Measurements from ENCODE around the gene ESRRB.
A peak's percentile ranks its signal among the peaks of the same experiment; 100 is the strongest.
"Not testable (repeated sequence)": the region's sequence is repeated elsewhere in the genome, so short reads cannot be mapped to it uniquely, and the experiment has no call there.

Gene ESRRB

DNA sequence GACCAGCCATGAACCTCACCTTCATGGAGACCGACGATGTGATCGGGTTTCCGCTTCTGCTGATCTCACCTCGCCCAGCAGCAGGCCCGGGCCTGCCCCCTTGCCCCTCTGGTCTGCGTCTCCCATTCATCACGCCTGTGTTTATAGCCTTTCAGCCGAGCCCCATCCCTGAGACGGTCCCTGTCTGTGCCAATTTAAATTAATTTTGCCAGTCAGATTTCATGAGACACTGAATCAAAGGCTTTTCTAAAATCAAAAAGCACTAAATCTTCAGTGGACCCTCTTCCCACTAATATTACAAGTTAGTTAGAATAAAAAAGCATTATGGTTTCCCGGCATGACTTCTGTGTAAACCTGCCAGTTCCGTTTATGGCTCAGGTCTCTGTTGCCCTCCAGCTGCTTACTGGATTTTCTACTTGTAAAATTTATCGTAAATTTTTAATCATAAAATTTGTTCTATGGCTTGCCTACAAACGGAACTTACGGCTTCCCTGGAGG, 155.9 kb downstream of the ESRRB start:
- WGBS (ENCODE audit: insufficient coverage), result 95% methylated on average over 14 of the region's 15 CpGs
- Histone ChIP-seq H3K4me1 (ENCODE audit: control extremely low read depth in 1 of 4, control insufficient read depth in 4 of 4, insufficient read depth in 4 of 4, low read length in 3 of 4) (no peaks in the 10 kb centered on the region), H3K9me3 (ENCODE audit: control extremely low read depth in 1 of 5, control insufficient read depth in 4 of 5, insufficient read depth in 2 of 5, low read depth in 1 of 5, low read length in 4 of 5) (no peaks in the 10 kb centered on the region), H3K27ac (ENCODE audit: insufficient read depth in 1 of 2, low read depth in 1 of 2, low read length in 2 of 2, poor library complexity in 1 of 2, severe bottlenecking in 2 of 2) (no peak overlapping the region), H3K27me3 (replicated peaks in 2 of 5; ENCODE audit: control insufficient read depth in 4 of 5, insufficient read depth in 5 of 5, low read length in 4 of 5) (no peaks in the 10 kb centered on the region), H3K4me3 (ENCODE audit: control insufficient read depth in 1 of 7, extremely low read depth in 1 of 7, insufficient read depth in 4 of 7, low read depth in 2 of 7, low read length in 6 of 7) (no peak overlapping the region), H3K36me3 (ENCODE audit: control insufficient read depth in 4 of 4, insufficient read depth in 4 of 4, low read length in 3 of 4) (no peaks in the 10 kb centered on the region)
- POLR2A ChIA-PET, result no interaction called here
- no peak for DNase-seq
- CTCF ChIA-PET, result no interaction called here

DNA sequence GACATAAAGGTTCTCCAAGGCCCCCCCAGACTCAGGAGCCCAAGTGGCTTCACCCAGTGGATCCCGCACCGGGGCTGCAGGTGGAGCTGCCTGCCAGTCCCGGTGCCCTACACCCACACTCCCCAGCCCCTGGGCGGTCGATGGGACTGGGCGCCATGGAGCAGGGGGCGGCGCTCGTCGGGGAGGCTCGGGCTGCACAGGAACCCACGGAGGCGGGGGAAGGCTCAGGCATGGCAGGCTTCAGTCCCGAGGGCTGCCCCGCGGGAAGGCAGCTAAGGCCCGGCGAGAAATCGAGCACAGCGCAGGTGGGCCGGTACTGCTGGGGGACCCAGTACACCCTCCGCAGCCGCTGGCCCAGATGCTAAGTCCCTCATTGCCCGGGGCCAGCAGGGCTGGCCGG, 160.7 kb downstream of the ESRRB start:
- H3K4me1 ChIP-seq (ENCODE audit: control extremely low read depth in 1 of 4, control insufficient read depth in 4 of 4, insufficient read depth in 4 of 4, low read length in 3 of 4); H3K36me3 ChIP-seq (ENCODE audit: control insufficient read depth in 4 of 4, insufficient read depth in 4 of 4, low read length in 3 of 4); POLR2A ChIA-PET; H3K4me3 ChIP-seq (ENCODE audit: control insufficient read depth in 1 of 7, extremely low read depth in 1 of 7, insufficient read depth in 4 of 7, low read depth in 2 of 7, low read length in 6 of 7); H3K9me3 ChIP-seq (ENCODE audit: control extremely low read depth in 1 of 5, control insufficient read depth in 4 of 5, insufficient read depth in 2 of 5, low read depth in 1 of 5, low read length in 4 of 5); H3K27ac ChIP-seq (ENCODE audit: insufficient read depth in 1 of 2, low read depth in 1 of 2, low read length in 2 of 2, poor library complexity in 1 of 2, severe bottlenecking in 2 of 2); CTCF ChIA-PET; DNase-seq: not testable (repeated sequence)
- WGBS (ENCODE audit: insufficient coverage), result 98% methylated on average over 13 of the region's 25 CpGs
- H3K27me3 ChIP-seq (replicated peaks in 2 of 5; ENCODE audit: control insufficient read depth in 4 of 5, insufficient read depth in 5 of 5, low read length in 4 of 5), result peaks cover 0 to 12% (median 2%) of the 10 kb centered on the region in 5 experiments

DNA sequence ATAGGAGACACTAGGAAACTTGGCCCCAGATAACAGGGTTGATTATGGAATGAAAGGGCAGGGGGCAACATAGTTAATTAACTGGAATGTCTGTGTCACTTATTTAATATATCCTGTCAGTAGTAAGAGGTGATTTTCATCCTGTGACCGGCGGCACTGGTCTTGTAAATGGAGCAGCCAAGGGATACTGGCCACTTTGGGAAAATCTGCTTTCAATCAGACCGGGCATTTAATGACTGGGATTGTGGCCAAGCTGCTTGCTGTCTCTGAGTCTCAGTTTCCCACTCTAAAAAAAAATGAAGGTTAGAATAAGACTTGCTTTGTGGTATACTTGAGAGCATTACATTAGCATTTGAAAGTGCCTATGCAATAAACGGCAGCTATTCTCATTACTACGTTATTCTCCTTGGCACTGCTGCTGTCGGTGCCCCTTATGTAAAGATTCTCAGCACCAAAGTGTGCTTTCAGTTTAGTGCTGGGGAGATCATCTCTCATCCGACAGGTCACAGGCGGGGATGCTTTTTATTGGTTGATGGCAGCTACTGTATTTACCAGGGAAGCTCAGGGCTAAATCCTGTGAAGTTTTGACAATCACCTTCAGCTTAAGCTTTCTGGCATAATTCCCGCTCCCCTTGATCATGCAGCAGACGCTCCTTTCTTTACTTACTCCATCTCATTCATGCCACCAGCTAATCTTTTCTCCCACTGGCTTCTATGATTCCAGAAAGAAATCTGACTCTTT, 162.1 kb downstream of the ESRRB start:
- no peak for DNase-seq
- no peak overlapping the region for H3K4me3 ChIP-seq (ENCODE audit: control insufficient read depth in 1 of 7, extremely low read depth in 1 of 7, insufficient read depth in 4 of 7, low read depth in 2 of 7, low read length in 6 of 7)
- H3K36me3 ChIP-seq (ENCODE audit: control insufficient read depth in 4 of 4, insufficient read depth in 4 of 4, low read length in 3 of 4), result no peaks in the 10 kb centered on the region
- H3K4me1 ChIP-seq (ENCODE audit: control extremely low read depth in 1 of 4, control insufficient read depth in 4 of 4, insufficient read depth in 4 of 4, low read length in 3 of 4), result no peaks in the 10 kb centered on the region
- peaks cover 2 to 15% (median 2%) of the 10 kb centered on the region in 5 experiments for H3K27me3 ChIP-seq (replicated peaks in 2 of 5; ENCODE audit: control insufficient read depth in 4 of 5, insufficient read depth in 5 of 5, low read length in 4 of 5)
- H3K27ac ChIP-seq (ENCODE audit: insufficient read depth in 1 of 2, low read depth in 1 of 2, low read length in 2 of 2, poor library complexity in 1 of 2, severe bottlenecking in 2 of 2), result no peak overlapping the region
- POLR2A ChIA-PET, result no interaction called here
- CTCF ChIA-PET, result interaction anchor here (1.0 kb wide), 1 partner anchor 18 kb away, joined by 3 read pairs; no protein-coding TSS in a partner anchor
- 92% methylated on average over 7 of the region's 10 CpGs for WGBS (ENCODE audit: insufficient coverage)
- H3K9me3 ChIP-seq (ENCODE audit: control extremely low read depth in 1 of 5, control insufficient read depth in 4 of 5, insufficient read depth in 2 of 5, low read depth in 1 of 5, low read length in 4 of 5), result no peaks in the 10 kb centered on the region

DNA sequence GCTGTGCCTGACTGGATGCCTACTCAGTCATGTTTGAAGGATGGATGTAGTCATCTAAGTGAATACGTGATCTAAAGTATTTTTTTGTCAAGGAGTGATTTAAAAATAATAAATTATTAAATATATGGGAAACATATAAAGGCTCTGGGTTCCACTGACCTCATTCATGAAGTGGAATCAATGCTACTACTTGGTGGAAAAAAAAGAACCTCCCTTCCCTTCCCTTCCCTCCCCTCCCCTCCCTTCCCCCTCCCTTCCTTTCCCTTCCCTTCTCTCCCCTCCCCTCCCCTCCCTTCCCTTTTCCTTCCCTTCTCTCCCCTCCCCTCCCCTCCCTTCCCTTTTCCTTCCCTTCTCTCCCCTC, 162.7 kb downstream of the ESRRB start:
- Histone ChIP-seq H3K9me3 (ENCODE audit: control extremely low read depth in 1 of 5, control insufficient read depth in 4 of 5, insufficient read depth in 2 of 5, low read depth in 1 of 5, low read length in 4 of 5) (no peaks in the 10 kb centered on the region), H3K27ac (ENCODE audit: insufficient read depth in 1 of 2, low read depth in 1 of 2, low read length in 2 of 2, poor library complexity in 1 of 2, severe bottlenecking in 2 of 2) (no peak overlapping the region), H3K4me1 (ENCODE audit: control extremely low read depth in 1 of 4, control insufficient read depth in 4 of 4, insufficient read depth in 4 of 4, low read length in 3 of 4) (no peaks in the 10 kb centered on the region), H3K4me3 (ENCODE audit: control insufficient read depth in 1 of 7, extremely low read depth in 1 of 7, insufficient read depth in 4 of 7, low read depth in 2 of 7, low read length in 6 of 7) (no peak overlapping the region), H3K27me3 (replicated peaks in 2 of 5; ENCODE audit: control insufficient read depth in 4 of 5, insufficient read depth in 5 of 5, low read length in 4 of 5) (peaks cover 2 to 17% (median 2%) of the 10 kb centered on the region in 5 experiments), H3K36me3 (ENCODE audit: control insufficient read depth in 4 of 4, insufficient read depth in 4 of 4, low read length in 3 of 4) (no peaks in the 10 kb centered on the region)
- POLR2A ChIA-PET, result no interaction called here
- whole genome bisulfite sequencing (ENCODE audit: insufficient coverage), result no CpG with 5 or more reads among the region's 1 CpG
- CTCF ChIA-PET, result interaction anchor here (1.0 kb wide), 1 partner anchor 17 kb away, joined by 3 read pairs; no protein-coding TSS in a partner anchor
- DNase-seq, result no peak

DNA sequence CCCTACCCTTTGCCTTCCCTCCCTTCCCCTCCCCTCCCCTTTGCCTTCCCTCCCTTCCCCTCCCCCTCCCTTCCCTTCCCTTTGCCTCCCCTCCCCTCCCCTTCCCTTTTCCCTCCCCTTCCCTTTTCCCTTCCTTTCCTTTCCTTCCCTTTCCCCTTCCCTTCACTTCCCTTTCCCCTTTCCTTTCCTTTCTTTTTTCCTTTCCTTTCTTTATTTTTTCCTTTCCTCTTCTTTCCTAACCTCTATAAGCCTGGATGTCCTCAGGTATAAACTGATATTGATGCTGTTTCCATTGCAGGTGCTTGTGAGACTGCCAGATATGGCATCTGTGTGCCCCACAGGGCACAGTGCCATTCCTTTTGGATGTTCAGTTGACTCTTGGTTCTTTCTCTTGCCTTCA, 163.2 kb downstream of the ESRRB start:
- ChIA-PET POLR2A (no interaction called here), CTCF (no interaction called here)
- Histone ChIP-seq H3K27me3 (replicated peaks in 2 of 5; ENCODE audit: control insufficient read depth in 4 of 5, insufficient read depth in 5 of 5, low read length in 4 of 5) (peaks cover 2 to 17% (median 2%) of the 10 kb centered on the region in 5 experiments), H3K4me3 (ENCODE audit: control insufficient read depth in 1 of 7, extremely low read depth in 1 of 7, insufficient read depth in 4 of 7, low read depth in 2 of 7, low read length in 6 of 7) (no peak overlapping the region), H3K9me3 (ENCODE audit: control extremely low read depth in 1 of 5, control insufficient read depth in 4 of 5, insufficient read depth in 2 of 5, low read depth in 1 of 5, low read length in 4 of 5) (no peaks in the 10 kb centered on the region), H3K36me3 (ENCODE audit: control insufficient read depth in 4 of 4, insufficient read depth in 4 of 4, low read length in 3 of 4) (no peaks in the 10 kb centered on the region), H3K4me1 (ENCODE audit: control extremely low read depth in 1 of 4, control insufficient read depth in 4 of 4, insufficient read depth in 4 of 4, low read length in 3 of 4) (no peaks in the 10 kb centered on the region), H3K27ac (ENCODE audit: insufficient read depth in 1 of 2, low read depth in 1 of 2, low read length in 2 of 2, poor library complexity in 1 of 2, severe bottlenecking in 2 of 2) (no peak overlapping the region)
- no peak for DNase-seq

DNA sequence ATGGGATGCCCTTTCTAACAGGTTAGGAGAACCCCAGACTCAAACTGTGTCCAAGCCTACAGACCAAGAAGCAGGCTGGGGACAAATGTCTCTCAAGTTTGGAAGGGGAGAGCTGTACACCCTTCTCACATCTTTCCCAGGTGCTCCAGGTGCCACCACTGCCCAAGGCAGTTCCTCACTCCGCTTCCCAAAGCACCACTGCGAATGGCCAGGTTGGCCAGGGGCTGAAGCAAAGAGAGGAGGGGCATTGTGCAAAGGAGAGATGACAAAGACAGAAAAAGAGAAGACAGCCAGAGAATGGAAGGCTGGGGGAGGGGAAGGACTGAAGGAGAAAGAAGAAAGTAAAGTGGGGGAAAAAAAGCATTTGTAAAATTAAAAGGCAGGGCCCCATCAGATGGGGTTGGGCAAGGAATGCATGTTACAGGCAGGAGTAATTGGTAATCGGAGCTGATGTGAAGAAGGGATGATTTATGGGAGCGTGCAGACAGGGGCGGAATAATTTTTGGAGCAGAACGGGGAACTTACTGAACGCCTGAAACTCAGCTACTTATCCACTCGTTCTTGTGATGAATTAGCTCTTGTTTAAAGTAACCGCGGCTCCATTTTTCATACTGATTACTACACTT, 165.8 kb downstream of the ESRRB start:
- Histone ChIP-seq H3K27ac (ENCODE audit: insufficient read depth in 1 of 2, low read depth in 1 of 2, low read length in 2 of 2, poor library complexity in 1 of 2, severe bottlenecking in 2 of 2) (no peak overlapping the region), H3K4me1 (ENCODE audit: control extremely low read depth in 1 of 4, control insufficient read depth in 4 of 4, insufficient read depth in 4 of 4, low read length in 3 of 4) (no peaks in the 10 kb centered on the region), H3K27me3 (replicated peaks in 2 of 5; ENCODE audit: control insufficient read depth in 4 of 5, insufficient read depth in 5 of 5, low read length in 4 of 5) (peaks cover 2 to 17% (median 2%) of the 10 kb centered on the region in 5 experiments), H3K36me3 (ENCODE audit: control insufficient read depth in 4 of 4, insufficient read depth in 4 of 4, low read length in 3 of 4) (no peaks in the 10 kb centered on the region), H3K9me3 (ENCODE audit: control extremely low read depth in 1 of 5, control insufficient read depth in 4 of 5, insufficient read depth in 2 of 5, low read depth in 1 of 5, low read length in 4 of 5) (no peaks in the 10 kb centered on the region), H3K4me3 (ENCODE audit: control insufficient read depth in 1 of 7, extremely low read depth in 1 of 7, insufficient read depth in 4 of 7, low read depth in 2 of 7, low read length in 6 of 7) (no peak overlapping the region)
- ChIA-PET CTCF (no interaction called here), POLR2A (no interaction called here)
- 34% methylated on average over 5 of the region's 10 CpGs for WGBS (ENCODE audit: insufficient coverage)
- DNase-seq, result no peak

DNA sequence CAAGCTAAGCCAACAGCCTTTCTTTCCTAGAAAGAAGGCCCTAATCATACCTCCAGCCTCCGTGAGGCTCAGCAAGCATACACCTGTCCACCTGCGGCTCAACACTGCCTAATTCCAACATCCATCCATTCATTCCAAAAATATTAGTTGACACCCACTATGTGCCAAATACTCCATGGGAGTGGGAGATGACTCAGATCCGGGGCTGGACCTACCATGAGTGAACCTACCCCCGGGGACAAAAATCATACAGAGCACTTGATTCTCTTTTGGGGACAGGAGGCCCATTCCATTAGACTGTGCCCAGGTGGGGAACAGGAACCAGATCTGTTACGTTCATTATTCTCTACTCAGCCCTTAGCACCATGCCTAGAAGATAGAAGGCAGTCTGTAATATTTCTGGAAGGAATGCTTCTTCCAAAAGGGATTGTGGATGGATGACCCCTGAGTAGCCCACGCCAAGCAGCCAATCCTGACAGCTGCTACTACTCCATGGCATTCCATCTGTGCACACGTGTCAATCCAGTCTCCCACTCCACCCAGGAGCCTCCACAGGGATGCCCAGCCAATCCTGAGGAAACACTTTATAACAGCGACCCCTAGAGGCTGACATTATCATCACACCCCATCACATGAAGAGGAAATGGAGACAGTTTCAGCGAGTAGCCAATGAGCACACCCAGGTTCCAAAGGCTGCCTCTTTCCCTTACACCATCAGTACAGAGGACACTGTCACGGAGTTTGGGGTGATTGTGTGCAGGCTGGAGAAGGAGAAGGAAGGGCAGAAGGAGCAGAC, 170.7 kb downstream of the ESRRB start:
- 83% methylated on average over 6 of the region's 10 CpGs for WGBS (ENCODE audit: insufficient coverage)
- Histone ChIP-seq H3K4me1 (ENCODE audit: control extremely low read depth in 1 of 4, control insufficient read depth in 4 of 4, insufficient read depth in 4 of 4, low read length in 3 of 4) (no peaks in the 10 kb centered on the region), H3K9me3 (ENCODE audit: control extremely low read depth in 1 of 5, control insufficient read depth in 4 of 5, insufficient read depth in 2 of 5, low read depth in 1 of 5, low read length in 4 of 5) (no peaks in the 10 kb centered on the region), H3K36me3 (ENCODE audit: control insufficient read depth in 4 of 4, insufficient read depth in 4 of 4, low read length in 3 of 4) (no peaks in the 10 kb centered on the region), H3K27ac (ENCODE audit: insufficient read depth in 1 of 2, low read depth in 1 of 2, low read length in 2 of 2, poor library complexity in 1 of 2, severe bottlenecking in 2 of 2) (no peak overlapping the region), H3K27me3 (replicated peaks in 2 of 5; ENCODE audit: control insufficient read depth in 4 of 5, insufficient read depth in 5 of 5, low read length in 4 of 5) (peaks cover 0 to 5% (median 2%) of the 10 kb centered on the region in 5 experiments), H3K4me3 (ENCODE audit: control insufficient read depth in 1 of 7, extremely low read depth in 1 of 7, insufficient read depth in 4 of 7, low read depth in 2 of 7, low read length in 6 of 7) (no peak overlapping the region)
- ChIA-PET POLR2A (no interaction called here), CTCF (no interaction called here)
- DNase-seq, result peak; percentile 2 to 15 (median 11)
